Gastrocnemius medialis (tissue), 4 donors: Measurements from ENCODE around the gene RPL12. TPM values are rescaled to one million over a fixed set of nuclear protein-coding genes. Genes with fewer than 3 reads are reported as not detected.

ENCODE experiments used
- ATAC-seq, 2 donors: fragments of 150-250 bp; one replicate each; pipeline ENCODE4 v1.9.1; 2016
- DNase-seq, 2 donors: peaks; one replicate each; pipeline ENCODE4 v3.0.0-alpha.2; 2019
- H3K27ac ChIP-seq, 4 donors: fragments of 200-600 bp; sonication (generic); 1 replicate in 1 of 4; 2 replicates in 3 of 4; pipeline ENCODE4 v1.5.1; 2016 to 2018; ENCODE audit warnings: mild to moderate bottlenecking in 2 of 4, moderate library complexity in 1 of 4
- H3K27me3 ChIP-seq, 3 donors: fragments of 200-600 bp; sonication (generic) in 2 of 3; 1 replicate in 1 of 3; 2 replicates in 2 of 3; pipeline versions ENCODE4 v1.5.1 to v1.6.0; 2016 to 2019; ENCODE audit warnings: mild to moderate bottlenecking in 1 of 3, moderate library complexity in 1 of 3
- H3K36me3 ChIP-seq, 2 donors: fragments of 200-600 bp; sonication (generic) in 1 of 2; one replicate each; pipeline ENCODE4 v1.5.1; 2017 to 2018
- H3K4me1 ChIP-seq, 2 donors: fragments of 200-600 bp; sonication (generic) in 1 of 2; one replicate each; pipeline ENCODE4 v1.5.1; 2016 to 2017; ENCODE audit warnings: mild to moderate bottlenecking in 2 of 2
- H3K4me3 ChIP-seq, 4 donors: fragments of 200-600 bp; sonication (generic) in 3 of 4; 1 replicate in 1 of 4; 2 replicates in 3 of 4; pipeline ENCODE4 v1.5.1; 2016 to 2019; ENCODE audit warnings: mild to moderate bottlenecking in 2 of 4
- H3K9me3 ChIP-seq, 3 donors: fragments of 200-600 bp; sonication (generic) in 2 of 3; 1 replicate in 1 of 3; 2 replicates in 2 of 3; pipeline ENCODE4 v1.5.1; 2016 to 2019
- CTCF ChIP-seq, 5 experiments: fragments of 450-650 bp in 3 of 5; fragments of 200-600 bp in 2 of 5; sonication (generic) in 2 of 5; IDR thresholded peaks in 4 of 5; conservative IDR thresholded peaks in 1 of 5; 1 replicate in 4 of 5; 2 replicates in 1 of 5; pipeline ENCODE4 v1.5.1; 2016 to 2019; ENCODE audit warnings: antibody characterized with exemption in 5 of 5, mild to moderate bottlenecking in 3 of 5, moderate library complexity in 3 of 5
- POLR2A ChIP-seq, 2 donors: fragments of 450-650 bp; IDR thresholded peaks; one replicate each; pipeline ENCODE4 v1.6.1; 2017; ENCODE audit warnings: antibody characterized with exemption in 2 of 2, mild to moderate bottlenecking in 2 of 2, moderate library complexity in 2 of 2
- in situ Hi-C, 4 donors: fragments of 200-750 bp; cut with MboI; loops; one replicate each; pipeline versions ENCODE4 v1.15.0 to v1.8.0; 2017; ENCODE audit warnings: low sequenced_read_pairs in 4 of 4
- intact Hi-C: fragments of 100-400 bp; cut with DNase I; formaldehyde crosslinking; loops from one replicate; pipeline ENCODE4 v1.15.1; 2023; ENCODE audit warnings: low total_unique reads
- total RNA-seq, 4 donors: library from RNA; depleted of rRNA; stranded (reverse); fragments of >200 nt; gene quantifications; one replicate each; pipeline versions ENCODE4 v1.1.0 to v1.2.3, GENCODE V29; 2016

Gene RPL12
- total RNA-seq, 4 donors from 2014 or later, result 1,654 to 2,251 (median 1,749) TPM

- peaks cover 37 to 48% of the 10 kb centered on the region in 2 donors for H3K4me1 ChIP-seq
- peak; percentile 23 to 35 for ATAC-seq
Measured at GRCh38 chr9:127451608-127451857, 327 bp upstream of the RPL12 start.

GRCh38 chr9:127450243-127450760 lies 904 bp downstream of the RPL12 start:
- ATAC-seq, result peak; percentile 8 to 12
- H3K36me3 ChIP-seq, result peaks cover 0 to 51% of the 10 kb centered on the region in 2 donors
- TF ChIP-seq POLR2A (IDR thresholded peaks at IDR 0.05), result no peak
- no peak for TF ChIP-seq CTCF (IDR thresholded peaks at IDR 0.05 in 4 of 5, conservative IDR thresholded peaks at IDR 0.05 in 1 of 5)
- H3K4me3 ChIP-seq, result peak overlapping the region; percentile 76 to 97 (median 88)
- H3K9me3 ChIP-seq, result no peaks in the 10 kb centered on the region
- H3K27ac ChIP-seq, result peak overlapping the region; percentile 93 to 97 (median 94)
- peak in 1 of 2 donors; percentile 42 for DNase-seq
- intact Hi-C loops, result loop anchor here (5.0 to 10.0 kb wide), 3 partner anchors 166 to 447 kb away; partner anchors contain the start of gene ST6GALNAC6
- H3K4me1 ChIP-seq, result peaks cover 35 to 43% of the 10 kb centered on the region in 2 donors
- H3K27me3 ChIP-seq, result no peaks in the 10 kb centered on the region
- in situ Hi-C loops, result no loop called here

More at GRCh38 chr9:127451608-127451857, 327 bp upstream of the RPL12 start:
- intact Hi-C loops (loop anchor here (1.0 to 10.0 kb wide), 5 partner anchors 27 to 446 kb away; partner anchors contain the start of genes ST6GALNAC6 and ZNF79), in situ Hi-C loops (no loop called here)
- no peak for TF ChIP-seq CTCF (IDR thresholded peaks at IDR 0.05 in 4 of 5, conservative IDR thresholded peaks at IDR 0.05 in 1 of 5)
- no peak for TF ChIP-seq POLR2A (IDR thresholded peaks at IDR 0.05)
- peaks cover 0 to 46% of the 10 kb centered on the region in 2 donors for H3K36me3 ChIP-seq
- H3K27ac ChIP-seq, result peak overlapping the region; percentile 93 to 97 (median 94)
- H3K9me3 ChIP-seq, result no peaks in the 10 kb centered on the region
- H3K27me3 ChIP-seq, result no peaks in the 10 kb centered on the region
- DNase-seq, result no peak
- H3K4me3 ChIP-seq, result peak overlapping the region; percentile 76 to 97 (median 88)

- TF ChIP-seq POLR2A (IDR thresholded peaks at IDR 0.05) (no peak), CTCF (IDR thresholded peaks at IDR 0.05 in 4 of 5, conservative IDR thresholded peaks at IDR 0.05 in 1 of 5) (no peak)
- ATAC-seq (no peak), DNase-seq (no peak)
- intact Hi-C loops (no loop called here), in situ Hi-C loops (no loop called here)
- Histone ChIP-seq H3K27me3 (no peaks in the 10 kb centered on the region), H3K36me3 (peaks cover 0 to 55% of the 10 kb centered on the region in 2 donors), H3K4me1 (peaks cover 33 to 38% of the 10 kb centered on the region in 2 donors), H3K9me3 (no peaks in the 10 kb centered on the region), H3K27ac (peak overlapping the region; percentile 93 to 97 (median 94)), H3K4me3 (peak overlapping the region; percentile 76 to 97 (median 88))
Measured at GRCh38 chr9:127449332-127449966, 1.8 kb downstream of the RPL12 start.

GRCh38 chr9:127448112-127448805 lies 2.9 kb downstream of the RPL12 start:
- no peak for DNase-seq
- peaks cover 33 to 35% of the 10 kb centered on the region in 2 donors for H3K4me1 ChIP-seq
- peak overlapping the region; percentile 93 to 97 (median 94) for H3K27ac ChIP-seq
- intact Hi-C loops (no loop called here), in situ Hi-C loops (no loop called here)
- TF ChIP-seq POLR2A (IDR thresholded peaks at IDR 0.05), result no peak
- H3K4me3 ChIP-seq, result no peak overlapping the region
- H3K36me3 ChIP-seq, result peaks cover 0 to 62% of the 10 kb centered on the region in 2 donors
- no peaks in the 10 kb centered on the region for H3K27me3 ChIP-seq
- H3K9me3 ChIP-seq, result no peaks in the 10 kb centered on the region
- ATAC-seq, result no peak
